Subcutaneous abdominal adipose tissue (tissue), 5 donors: Measurements from ENCODE around the gene DPP9.

ENCODE experiments used
- H3K27ac ChIP-seq: one replicate; pipeline ENCODE4 v1.7.0; 2013; ENCODE audit warnings: low read depth, mild to moderate bottlenecking, inconsistent platforms, low read length, moderate library complexity
- H3K27me3 ChIP-seq, 5 donors: one replicate each; pipeline ENCODE4 v1.7.0; 2013; ENCODE audit warnings: low read length in 5 of 5, inconsistent platforms in 1 of 5; ENCODE audit not compliant: control insufficient read depth in 5 of 5, insufficient read depth in 4 of 5
- H3K36me3 ChIP-seq, 5 donors: one replicate each; pipeline ENCODE4 v1.7.0; 2013; ENCODE audit warnings: low read length in 5 of 5; ENCODE audit not compliant: control insufficient read depth in 5 of 5, insufficient read depth in 5 of 5
- H3K4me1 ChIP-seq, 5 donors: one replicate each; pipeline ENCODE4 v1.7.0; 2013; ENCODE audit warnings: low read length in 5 of 5, mild to moderate bottlenecking in 3 of 5, moderate library complexity in 1 of 5; ENCODE audit not compliant: control insufficient read depth in 5 of 5, insufficient read depth in 5 of 5
- H3K4me3 ChIP-seq, 5 donors: one replicate each; pipeline ENCODE4 v1.7.0; 2013; ENCODE audit warnings: low read length in 5 of 5, low read depth in 1 of 5
- H3K9ac ChIP-seq, 5 donors: one replicate each; pipeline ENCODE4 v1.7.0; 2013; ENCODE audit warnings: low read length in 5 of 5, mild to moderate bottlenecking in 4 of 5, moderate library complexity in 3 of 5
- H3K9me3 ChIP-seq, 5 donors: one replicate each; pipeline ENCODE4 v1.7.0; 2013; ENCODE audit warnings: low read length in 5 of 5; ENCODE audit not compliant: control insufficient read depth in 5 of 5
- donor health status: healthy.
- donor health status: healthy.
- donor health status: healthy.
- donor health status: healthy.
- donor health status: healthy.

Gene DPP9

GRCh38 chr19:4652075-4652474 lies 71.6 kb downstream of the DPP9 start:
- Histone ChIP-seq H3K27me3 (no peaks in the 10 kb centered on the region), H3K4me3 (no peak overlapping the region), H3K9ac (no peak overlapping the region), H3K27ac (no peak overlapping the region), H3K4me1 (peaks cover 0 to 33% (median 5%) of the 10 kb centered on the region in 5 donors), H3K9me3 (no peaks in the 10 kb centered on the region), H3K36me3 (peaks cover 0 to 41% (median 26%) of the 10 kb centered on the region in 5 donors)

GRCh38 chr19:4650159-4650558 lies 73.5 kb downstream of the DPP9 start:
- Histone ChIP-seq H3K9me3 (no peaks in the 10 kb centered on the region), H3K27ac (peak overlapping the region; percentile 23), H3K27me3 (no peaks in the 10 kb centered on the region)

DNA sequence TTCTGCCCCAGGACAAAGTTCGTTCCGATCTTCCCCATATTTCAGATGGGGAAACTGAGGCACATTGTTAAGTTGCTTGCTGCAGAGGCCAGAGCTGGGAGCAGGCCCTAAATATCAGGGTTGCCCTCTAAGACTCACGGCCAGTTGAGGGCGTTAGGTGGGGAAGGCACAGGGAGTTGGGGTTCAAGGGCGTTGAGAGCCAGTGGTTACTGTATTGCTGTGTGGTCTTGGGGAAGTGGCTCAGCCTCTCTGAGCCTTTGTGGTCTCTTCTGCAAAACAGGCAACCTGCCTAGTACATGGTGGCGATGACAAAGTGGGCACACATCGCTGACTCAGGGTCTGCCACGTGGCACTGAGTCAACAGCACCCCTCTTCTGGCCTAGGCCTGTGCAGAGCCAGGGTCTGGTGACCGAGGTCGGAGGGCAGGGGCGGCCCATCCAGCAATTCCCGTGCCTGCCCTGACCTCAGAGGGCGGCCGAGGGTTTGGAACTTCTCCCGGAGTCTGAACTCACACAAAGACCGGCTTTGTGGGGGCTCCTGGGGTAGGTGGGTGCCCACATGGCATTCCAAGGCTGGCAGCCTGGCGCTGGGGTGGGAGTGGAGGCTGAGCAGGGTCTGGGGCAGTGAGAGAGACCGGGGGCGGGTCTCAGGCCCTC lies 74.1 kb downstream of the DPP9 start:
- peaks cover 0 to 38% (median 5%) of the 10 kb centered on the region in 5 donors for H3K4me1 ChIP-seq
- H3K4me3 ChIP-seq, result peak overlapping the region in 2 of 5 donors; percentile 3 to 26
- no peak overlapping the region for H3K9ac ChIP-seq
- H3K36me3 ChIP-seq, result peaks cover 0 to 18% (median 7%) of the 10 kb centered on the region in 5 donors
- peak overlapping the region; percentile 46 for H3K27ac ChIP-seq
- H3K9me3 ChIP-seq, result no peaks in the 10 kb centered on the region
- no peaks in the 10 kb centered on the region for H3K27me3 ChIP-seq

More at GRCh38 chr19:4650159-4650558, 73.5 kb downstream of the DPP9 start:
- Histone ChIP-seq H3K36me3 (peaks cover 0 to 24% (median 14%) of the 10 kb centered on the region in 5 donors), H3K4me1 (peaks cover 0 to 38% (median 5%) of the 10 kb centered on the region in 5 donors), H3K9ac (peak overlapping the region in 1 of 5 donors; percentile 48), H3K4me3 (peak overlapping the region in 1 of 5 donors; percentile 5)

DNA sequence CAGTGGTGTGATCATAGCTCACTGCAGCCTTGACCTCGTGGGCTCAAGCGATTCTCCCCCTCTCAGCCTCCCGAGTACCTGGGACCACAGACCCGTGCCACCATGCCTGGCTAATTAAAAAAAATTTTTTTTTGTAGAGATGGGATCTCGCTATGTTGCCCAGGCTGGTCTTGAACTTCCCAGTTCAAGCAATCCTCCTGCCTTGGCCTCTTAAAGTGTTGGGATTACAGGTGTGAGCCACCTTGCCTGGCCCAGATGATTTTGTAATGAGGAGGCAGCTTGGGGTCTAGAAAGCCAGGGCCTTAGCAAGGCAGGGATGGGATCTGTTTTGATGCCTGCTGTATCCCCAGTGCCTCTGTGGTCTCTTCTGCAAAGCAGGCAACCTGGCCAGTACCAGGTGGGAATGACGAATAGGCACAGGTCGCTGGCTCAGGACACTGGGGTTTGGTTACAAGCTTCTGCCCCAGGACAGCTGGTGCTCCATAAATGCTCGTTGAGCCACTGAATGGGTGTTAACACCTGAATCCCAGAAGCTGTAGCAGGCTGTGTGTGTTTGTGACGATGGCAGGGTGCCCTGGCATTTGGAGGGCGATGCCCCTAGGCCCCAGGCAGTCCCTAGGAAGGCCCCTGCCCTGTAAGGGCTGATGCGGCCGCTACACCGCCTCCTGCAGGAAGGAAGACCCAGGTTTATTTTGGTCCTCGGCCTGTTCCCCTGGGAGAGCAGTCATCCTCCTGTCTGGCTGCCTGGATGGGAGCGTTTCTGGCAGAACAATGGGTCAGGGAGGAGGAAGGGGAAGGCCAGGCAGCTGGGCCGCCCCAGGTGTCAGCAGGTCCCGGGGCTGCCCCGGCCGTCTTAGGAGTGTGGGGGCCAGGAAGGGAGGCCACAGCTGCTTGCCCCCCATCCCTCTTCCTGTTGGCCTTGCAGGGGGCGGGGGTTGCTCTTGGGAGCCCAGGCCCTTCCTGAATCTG lies 75.7 kb downstream of the DPP9 start:
- Histone ChIP-seq H3K27ac (peak overlapping the region; percentile 58), H3K4me3 (peak overlapping the region in 3 of 5 donors; percentile 1 to 19 (median 11)), H3K9ac (peak overlapping the region in 2 of 5 donors; percentile 58 to 73), H3K36me3 (peaks cover 0 to 14% (median 7%) of the 10 kb centered on the region in 5 donors), H3K4me1 (peaks cover 0 to 38% (median 5%) of the 10 kb centered on the region in 5 donors), H3K27me3 (no peaks in the 10 kb centered on the region), H3K9me3 (no peaks in the 10 kb centered on the region)

DNA sequence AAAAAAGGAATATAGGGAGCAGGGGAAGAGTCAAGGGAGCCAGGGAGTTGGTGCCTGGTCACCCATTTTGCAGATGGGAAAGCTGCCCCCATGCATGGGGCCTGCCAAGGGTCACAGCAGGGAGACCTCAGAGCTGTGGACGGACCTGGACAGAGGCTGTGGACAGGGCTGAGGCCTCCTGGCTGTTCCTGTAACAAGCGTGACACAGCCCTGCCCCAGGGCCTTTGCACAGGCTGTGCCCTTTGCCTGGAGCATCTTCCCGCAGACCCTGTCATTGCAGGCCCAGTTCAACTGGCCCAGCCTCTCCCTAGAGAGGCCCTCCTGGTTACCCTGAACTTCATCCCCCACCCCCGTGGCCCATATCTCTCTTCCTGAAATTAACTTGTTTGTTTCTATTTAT lies 77.9 kb downstream of the DPP9 start:
- H3K4me1 ChIP-seq, result peaks cover 0 to 49% (median 12%) of the 10 kb centered on the region in 5 donors
- H3K4me3 ChIP-seq, result no peak overlapping the region
- H3K9ac ChIP-seq, result no peak overlapping the region
- H3K36me3 ChIP-seq, result no peaks in the 10 kb centered on the region
- H3K27ac ChIP-seq, result peak overlapping the region; percentile 30
- no peaks in the 10 kb centered on the region for H3K27me3 ChIP-seq
- H3K9me3 ChIP-seq, result no peaks in the 10 kb centered on the region

GRCh38 chr19:4642625-4643024 lies 81.0 kb downstream of the DPP9 start:
- no peak overlapping the region for H3K27ac ChIP-seq
- peaks cover 0 to 42% (median 30%) of the 10 kb centered on the region in 5 donors for H3K4me1 ChIP-seq
- no peak overlapping the region for H3K4me3 ChIP-seq
- no peaks in the 10 kb centered on the region for H3K9me3 ChIP-seq
- H3K36me3 ChIP-seq, result no peaks in the 10 kb centered on the region
- H3K9ac ChIP-seq, result no peak overlapping the region
- H3K27me3 ChIP-seq, result no peaks in the 10 kb centered on the region

DNA sequence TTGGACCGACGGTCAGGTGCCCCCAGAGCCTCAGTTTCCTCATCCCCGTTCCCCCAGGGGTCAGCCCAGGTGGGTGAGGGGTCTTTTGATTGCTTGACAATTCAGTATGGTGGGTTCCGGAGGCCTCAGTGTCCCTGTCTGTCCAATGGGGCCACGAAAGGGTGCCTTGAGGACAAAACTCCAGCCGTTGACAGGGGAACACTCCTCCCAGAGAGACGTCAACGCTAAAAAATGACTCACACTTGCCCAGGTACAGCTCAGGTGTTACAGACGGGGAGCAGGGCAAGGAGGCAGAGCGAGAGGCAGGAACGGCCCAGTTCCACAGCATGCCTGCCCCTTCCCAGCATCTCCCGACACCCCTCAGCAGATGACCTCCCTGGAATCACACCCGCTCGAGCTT lies 82.5 kb downstream of the DPP9 start:
- Histone ChIP-seq H3K9me3 (no peaks in the 10 kb centered on the region), H3K27ac (peak overlapping the region; percentile 76), H3K9ac (peak overlapping the region in 2 of 5 donors; percentile 39 to 95), H3K27me3 (no peaks in the 10 kb centered on the region), H3K36me3 (no peaks in the 10 kb centered on the region), H3K4me1 (peaks cover 0 to 43% (median 39%) of the 10 kb centered on the region in 5 donors), H3K4me3 (peak overlapping the region in 4 of 5 donors; percentile 19 to 95 (median 58))

DNA sequence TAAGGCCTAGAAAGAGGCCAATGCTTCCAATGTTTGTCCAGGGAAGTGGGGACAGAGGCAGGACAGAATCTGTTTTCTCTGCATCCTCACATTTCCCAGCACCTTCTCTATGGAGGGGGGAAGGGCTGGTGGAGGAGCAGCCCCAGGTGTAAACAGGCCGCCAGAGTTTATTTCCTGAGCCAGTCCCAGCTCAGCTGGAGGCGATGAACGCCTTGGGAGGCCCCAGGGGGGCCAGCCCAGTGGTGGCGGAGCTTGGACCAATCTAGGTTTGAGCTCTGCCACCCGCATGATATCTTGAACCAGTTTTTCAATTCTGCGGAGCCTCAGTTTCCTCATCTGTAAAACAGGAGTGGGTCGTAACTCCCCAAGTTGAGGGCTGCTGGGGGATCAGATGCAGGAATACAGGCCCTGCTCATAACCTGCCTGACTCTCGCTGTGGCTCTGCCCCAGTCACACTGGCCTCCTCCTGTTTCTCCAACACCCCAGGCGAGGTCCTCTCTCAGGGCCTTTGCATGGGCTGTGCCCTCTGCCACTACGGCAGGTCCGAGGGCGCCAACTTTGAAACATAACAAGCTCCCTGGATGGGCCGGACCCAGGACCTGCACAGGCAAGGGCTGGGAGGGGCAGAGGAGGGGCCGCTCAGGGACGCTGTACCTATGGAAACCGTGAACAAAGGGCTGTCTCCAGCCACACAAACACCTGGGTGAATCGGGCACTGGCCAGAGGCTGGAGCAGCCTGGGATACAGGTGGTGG lies 83.2 kb downstream of the DPP9 start:
- Histone ChIP-seq H3K36me3 (no peaks in the 10 kb centered on the region), H3K4me3 (peak overlapping the region; percentile 48 to 95 (median 80)), H3K27me3 (no peaks in the 10 kb centered on the region), H3K27ac (peak overlapping the region; percentile 76), H3K9me3 (no peaks in the 10 kb centered on the region), H3K4me1 (peaks cover 0 to 46% (median 45%) of the 10 kb centered on the region in 5 donors), H3K9ac (peak overlapping the region in 3 of 5 donors; percentile 60 to 95 (median 78))

GRCh38 chr19:4639531-4640246 lies 84.0 kb downstream of the DPP9 start:
- no peaks in the 10 kb centered on the region for H3K36me3 ChIP-seq
- peak overlapping the region in 4 of 5 donors; percentile 6 to 95 (median 69) for H3K9ac ChIP-seq
- no peaks in the 10 kb centered on the region for H3K27me3 ChIP-seq
- H3K27ac ChIP-seq, result peak overlapping the region; percentile 76
- peak overlapping the region; percentile 70 to 95 (median 80) for H3K4me3 ChIP-seq
- H3K9me3 ChIP-seq, result no peaks in the 10 kb centered on the region
- peaks cover 0 to 46% (median 45%) of the 10 kb centered on the region in 5 donors for H3K4me1 ChIP-seq
